GM18505 (cell line): ENCODE data around the gene ALG14.
A peak's percentile ranks its signal among the peaks of the same experiment; 100 is the strongest.

Source experiments
- ATAC-seq: cut with Tn5 transposase; IDR thresholded peaks from one replicate; pipeline ENCODE4 v1.9.1; 2021; ENCODE audit not compliant: unreplicated experiment
- POLR2A ChIP-seq: IDR thresholded peaks from 4 replicates; pipeline ENCODE4 v1.6.1; 2011; ENCODE audit warnings: borderline replicate concordance; ENCODE audit not compliant: insufficient read depth, insufficient read length; ENCODE audit errors: extremely low read depth

Gene ALG14

DNA sequence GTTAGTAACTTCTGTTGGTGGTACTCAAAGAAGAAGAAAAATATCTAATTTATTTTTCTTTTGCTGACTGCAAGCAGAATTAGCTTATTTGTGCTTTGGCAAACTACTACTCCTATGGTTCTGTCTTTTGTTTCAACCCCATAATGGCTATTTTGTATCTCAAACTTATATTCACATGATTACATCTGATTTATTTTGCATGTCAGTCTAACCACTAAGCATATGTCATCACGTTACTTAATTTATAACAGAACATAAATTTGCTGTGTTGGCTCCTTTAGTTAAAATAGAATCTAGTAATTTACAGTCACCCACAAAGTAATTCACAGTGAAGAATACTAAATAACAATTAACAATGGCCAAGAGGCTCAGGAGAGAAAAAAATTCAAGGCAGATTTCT is 106.7 kb downstream of the ALG14 start:
- no peak for ATAC-seq
- no peak for TF ChIP-seq POLR2A

DNA sequence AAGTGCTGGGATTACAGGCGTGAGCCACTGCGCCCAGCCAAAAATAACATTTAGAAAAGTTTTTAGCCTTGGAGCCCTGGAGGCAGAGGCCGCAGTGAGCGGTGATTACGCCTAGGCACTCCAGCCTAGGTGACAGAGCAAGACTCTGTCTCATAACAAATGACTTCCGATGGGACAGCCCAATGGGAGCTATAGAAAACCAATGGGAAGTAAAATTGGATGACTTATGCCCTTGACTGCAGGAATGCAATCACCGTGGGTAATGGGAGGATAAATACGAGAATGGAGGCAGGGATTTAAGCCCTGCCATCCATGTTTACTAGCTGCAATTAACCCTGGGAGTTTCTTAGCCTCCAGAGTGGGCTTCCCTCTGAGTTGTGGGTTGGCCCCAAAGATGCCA is 108.9 kb downstream of the ALG14 start:
- no peak for TF ChIP-seq POLR2A

DNA sequence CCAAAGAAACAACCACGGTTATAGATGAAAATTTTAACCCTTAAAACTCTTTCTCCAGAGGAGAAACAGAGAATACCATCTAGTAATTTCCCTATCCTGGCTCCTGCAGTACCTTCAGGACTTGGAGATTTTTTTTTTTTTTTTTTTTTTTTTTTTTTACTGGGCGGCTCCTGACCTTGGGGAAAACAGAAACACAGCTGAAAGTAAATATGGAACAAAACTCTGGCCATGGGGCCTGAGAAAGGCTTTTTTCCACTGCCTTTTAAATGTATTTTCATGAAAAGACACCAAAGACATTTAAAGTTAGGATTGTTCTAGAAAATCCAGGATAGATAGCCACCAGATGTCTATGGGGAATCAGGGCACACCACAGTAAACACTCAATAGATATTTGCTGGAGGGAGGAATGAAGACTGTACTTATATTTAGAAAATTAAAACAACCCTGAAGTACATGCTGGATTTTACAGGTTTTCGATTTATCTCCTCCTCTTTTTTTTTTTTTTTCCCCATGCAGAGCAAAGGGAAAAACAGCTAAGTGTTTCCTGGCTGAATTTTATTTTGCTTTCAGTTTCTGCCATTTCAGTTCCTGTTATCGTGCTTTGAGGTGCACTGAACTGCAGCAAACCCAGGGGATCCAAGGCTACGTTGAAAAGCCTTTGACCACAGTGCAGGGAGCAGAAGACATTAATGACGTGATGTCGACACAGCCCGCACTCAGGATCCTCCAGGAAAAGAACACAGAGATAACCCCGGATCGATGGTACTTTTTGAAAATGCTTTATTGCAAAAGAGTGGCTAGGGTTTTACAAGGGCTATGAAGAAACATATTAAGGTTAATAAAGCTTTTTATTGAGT is 110.1 kb downstream of the ALG14 start:
- ATAC-seq = peak; percentile 94
- no peak for TF ChIP-seq POLR2A

More for the DNA sequence above, 108.9 kb downstream of the ALG14 start:
- no peak for ATAC-seq

DNA sequence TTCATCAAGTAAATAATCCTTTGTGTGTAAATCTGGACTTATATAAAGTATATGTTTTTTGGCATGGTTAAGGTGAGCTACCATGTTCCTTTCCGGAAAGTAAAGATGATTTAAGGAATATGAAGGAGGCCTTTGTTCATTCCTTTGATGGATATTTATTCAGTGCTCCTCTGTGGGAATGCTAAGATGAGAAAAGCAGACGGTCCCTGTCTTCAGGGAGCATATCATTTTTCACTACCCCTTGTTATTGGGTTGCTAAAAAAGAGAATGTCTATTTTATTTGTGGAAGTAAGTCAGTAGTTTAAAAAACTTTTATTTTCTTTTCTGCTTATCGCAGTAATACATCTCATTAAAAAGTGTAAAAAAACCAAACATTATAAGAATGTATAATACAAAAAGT is 110.8 kb downstream of the ALG14 start:
- ATAC-seq = no peak
- TF ChIP-seq POLR2A = no peak

DNA sequence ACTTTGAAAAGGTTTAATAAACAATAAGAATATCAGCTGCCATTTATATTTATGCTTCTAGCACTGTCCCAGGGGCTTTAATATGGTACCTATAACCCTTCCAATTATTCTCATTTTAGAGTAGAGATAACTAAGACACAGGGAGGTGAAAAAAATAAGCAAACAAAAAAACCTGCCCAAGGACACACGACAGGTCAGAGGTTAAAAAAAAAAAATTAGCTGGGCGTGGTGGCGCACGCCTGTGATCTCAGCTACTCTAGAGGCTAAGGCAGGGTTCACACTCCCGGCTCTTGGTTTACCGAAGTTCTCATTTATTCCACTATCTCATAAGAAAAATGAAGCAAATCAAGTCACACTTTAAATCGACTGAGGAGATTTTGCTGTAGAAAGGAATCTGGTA is 111.2 kb downstream of the ALG14 start:
- TF ChIP-seq POLR2A = no peak
- ATAC-seq = no peak

DNA sequence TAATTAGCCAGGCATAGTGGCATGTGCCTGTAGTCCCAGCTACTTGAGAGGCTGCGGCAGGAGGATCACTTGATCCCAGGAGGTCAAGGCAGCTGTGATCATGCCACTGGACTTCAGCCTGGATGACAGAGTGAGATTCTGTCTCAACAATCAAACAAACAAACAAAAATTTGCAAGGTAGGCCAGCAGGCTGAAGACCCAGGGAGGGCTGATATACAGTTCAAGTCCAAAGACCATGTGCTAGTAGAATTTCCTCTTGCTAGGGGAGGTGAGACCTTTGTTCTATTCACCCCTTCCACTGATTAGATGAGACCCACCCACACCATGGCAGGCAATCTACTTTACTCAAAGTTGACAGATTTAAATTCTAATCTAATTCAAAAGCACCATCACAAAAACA is 114.7 kb downstream of the ALG14 start:
- no peak for ATAC-seq
- no peak for TF ChIP-seq POLR2A

DNA sequence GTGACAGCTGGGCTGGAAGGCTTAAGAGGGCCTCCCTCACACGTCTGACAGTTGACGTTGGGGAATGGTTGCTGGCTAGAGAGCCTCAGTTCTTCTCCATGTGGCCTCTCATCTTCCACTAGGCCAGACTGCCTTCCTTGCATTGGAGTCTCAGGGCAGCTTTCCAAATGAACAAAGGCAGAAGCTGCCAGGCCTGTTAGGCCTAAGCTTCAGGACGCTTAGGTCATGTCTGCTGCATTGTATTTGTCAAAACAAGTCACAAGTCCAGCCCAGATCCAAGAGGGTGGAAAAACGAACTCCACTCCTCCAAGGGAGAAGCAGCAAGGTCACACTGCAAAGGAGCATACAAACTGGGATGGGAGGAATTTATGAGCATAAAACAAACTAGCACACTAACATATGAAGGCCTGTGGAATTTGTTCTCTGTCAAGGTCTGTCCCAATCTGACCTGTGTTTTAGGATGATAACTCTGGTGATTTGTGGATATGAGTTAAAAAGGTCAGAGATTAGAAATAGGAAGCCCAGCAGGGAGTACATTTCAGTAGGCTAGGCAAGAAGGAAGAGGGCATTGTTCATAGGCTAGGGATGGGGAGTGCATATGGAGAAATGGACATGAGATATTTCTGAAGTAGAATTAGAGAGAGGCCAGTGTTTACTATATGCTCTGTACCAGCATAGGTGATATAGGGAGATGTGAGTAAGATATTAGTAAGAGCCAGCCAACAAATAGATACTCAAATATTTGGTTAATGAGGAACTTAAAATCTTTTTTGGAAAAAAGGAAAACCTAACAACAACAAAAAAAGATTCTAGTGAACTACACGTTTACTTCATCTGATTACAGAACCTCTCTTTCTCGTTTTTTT is 116.8 kb downstream of the ALG14 start:
- no peak for TF ChIP-seq POLR2A
- ATAC-seq = no peak

DNA sequence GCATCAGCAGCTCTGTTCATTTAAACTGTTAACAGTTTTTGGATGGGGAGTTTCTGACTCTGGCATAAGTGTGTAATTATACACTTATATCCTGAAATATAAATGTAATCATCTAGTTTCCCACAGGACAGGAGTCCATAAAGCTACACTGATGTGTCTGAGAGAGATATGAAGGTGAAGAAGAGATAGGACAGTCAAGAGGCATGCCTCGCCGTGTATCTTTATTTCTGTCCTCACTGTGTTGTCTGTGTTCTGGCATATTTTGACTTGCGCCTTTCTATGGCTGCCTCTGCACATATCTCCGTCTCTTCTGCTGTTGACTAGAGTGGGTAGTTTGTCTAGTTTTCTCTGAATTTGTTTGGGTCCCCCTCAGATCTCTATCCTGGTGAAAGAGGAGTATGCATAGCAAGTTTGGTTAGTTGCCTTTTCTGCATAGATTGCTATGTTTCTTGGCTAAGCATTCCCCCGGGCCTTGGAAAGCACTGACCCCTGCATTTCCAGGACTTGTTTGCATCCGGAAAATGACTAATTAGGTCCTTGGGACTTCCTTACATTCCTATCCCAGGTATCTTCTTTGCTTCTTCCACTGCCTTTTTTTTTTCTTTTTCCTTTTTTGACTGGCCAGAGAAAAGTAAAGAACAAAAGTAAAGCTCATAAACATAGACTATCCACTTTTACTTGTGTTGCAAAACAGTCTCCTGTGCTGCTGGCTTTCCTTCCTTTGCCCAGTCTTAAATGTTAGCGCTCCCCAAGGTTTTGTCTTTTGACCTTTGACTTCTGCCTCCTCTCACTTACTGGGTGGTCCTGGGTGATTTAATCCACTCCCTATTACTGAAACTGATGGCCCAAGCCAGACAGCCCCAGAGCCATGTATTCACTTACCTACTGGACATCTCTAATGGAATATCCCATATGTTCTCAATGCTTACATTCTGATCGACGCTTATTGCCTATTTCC is 118.2 kb downstream of the ALG14 start:
- no peak for TF ChIP-seq POLR2A
- no peak for ATAC-seq

DNA sequence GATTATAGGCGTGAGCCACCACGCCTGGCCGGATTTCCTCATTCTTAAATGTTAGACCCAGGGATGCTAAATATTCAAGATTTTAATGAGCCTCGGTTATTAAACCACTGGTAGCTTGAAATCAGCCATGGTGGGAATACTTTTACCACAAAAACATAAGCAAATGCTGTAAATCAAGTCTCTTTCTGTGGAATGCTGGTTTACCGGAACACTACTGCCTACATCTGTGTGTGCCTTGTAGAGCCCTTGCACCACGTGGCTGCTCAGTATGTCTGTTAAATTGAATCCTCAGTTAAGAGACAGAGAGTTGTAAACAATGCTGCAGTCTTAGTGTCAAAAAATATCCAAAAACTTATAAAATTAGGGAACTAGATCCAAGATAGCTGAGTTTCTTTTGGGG is 119.0 kb downstream of the ALG14 start:
- no peak for TF ChIP-seq POLR2A
- ATAC-seq = no peak

DNA sequence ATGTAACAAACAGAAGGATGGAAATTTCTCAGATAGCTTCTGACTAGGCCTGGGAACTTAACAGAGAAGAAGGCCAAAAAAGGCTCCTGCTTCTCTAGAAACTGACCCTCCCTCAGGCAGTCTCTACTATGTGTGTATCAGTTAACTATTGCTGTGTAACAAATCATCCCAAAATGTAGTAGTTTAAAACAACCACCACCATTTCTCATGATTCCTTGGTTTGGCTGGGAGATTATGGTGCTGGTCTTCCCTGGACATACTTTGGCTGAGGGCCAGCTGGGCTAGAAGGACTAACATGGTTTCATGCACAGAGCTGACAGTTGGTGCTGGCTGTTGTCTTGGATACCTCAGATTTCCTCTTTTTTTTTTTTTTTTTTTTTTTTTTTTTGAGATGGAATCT is 119.6 kb downstream of the ALG14 start:
- TF ChIP-seq POLR2A = no peak

DNA sequence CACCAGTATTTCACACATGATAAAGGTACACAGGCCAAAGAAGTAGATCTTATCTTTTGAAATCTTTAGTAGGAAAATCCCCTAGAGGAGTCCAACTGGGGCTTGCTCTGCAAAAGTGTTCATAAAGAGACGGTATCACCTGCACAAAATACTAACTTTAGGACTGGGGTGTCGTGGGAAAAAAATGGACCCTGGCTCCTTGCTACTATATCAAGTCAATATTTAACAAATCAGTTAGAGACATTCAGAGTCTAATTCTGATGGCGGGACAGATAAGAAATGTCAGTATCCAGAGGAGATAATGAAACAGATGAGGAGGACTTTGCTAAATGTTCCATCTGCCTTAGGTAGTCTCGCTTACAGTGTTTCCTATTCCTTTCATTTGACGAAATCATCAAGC is 120.2 kb downstream of the ALG14 start:
- ATAC-seq = no peak

More for the DNA sequence above, 119.6 kb downstream of the ALG14 start:
- ATAC-seq = no peak

DNA sequence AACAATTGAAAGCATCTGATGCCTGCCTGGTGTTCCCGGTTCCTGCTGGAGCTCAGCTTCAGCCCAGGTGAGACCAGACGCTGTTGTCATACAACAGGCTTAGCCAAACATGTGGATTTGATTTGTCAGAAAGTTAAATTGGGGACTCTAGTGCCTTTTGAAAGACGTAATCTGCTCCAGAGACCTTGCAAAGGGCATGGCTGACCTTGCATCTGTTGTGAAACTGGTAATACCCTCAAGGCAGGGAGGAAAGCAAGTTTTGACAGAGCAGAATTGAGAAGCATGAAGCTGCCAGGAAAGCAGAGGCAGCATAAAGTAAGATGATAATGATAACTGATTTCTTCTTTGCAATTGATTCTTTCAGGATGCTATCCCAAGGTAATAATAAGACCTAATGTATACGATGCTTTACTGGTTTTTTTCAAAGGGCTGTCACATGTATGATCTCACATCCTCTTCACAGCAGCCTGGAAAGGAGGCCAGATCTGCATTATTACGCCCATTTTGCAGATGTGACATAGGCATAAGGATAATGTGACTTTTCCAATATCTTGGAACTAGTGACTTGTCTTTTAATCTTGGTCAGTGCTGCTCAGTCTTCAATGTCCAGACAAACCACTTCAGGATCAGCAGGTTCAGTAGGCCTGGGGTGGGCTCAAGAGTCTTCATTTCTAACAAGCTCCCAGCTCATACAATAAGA is 121.1 kb downstream of the ALG14 start:
- no peak for TF ChIP-seq POLR2A
- ATAC-seq = no peak

More for the DNA sequence above, 120.2 kb downstream of the ALG14 start:
- no peak for TF ChIP-seq POLR2A
